DND-41 (cell line): Measurements from ENCODE around the gene TMC2.
"Not testable (repeated sequence)": the region's sequence is repeated elsewhere in the genome, so short reads cannot be mapped to it uniquely, and the experiment has no call there.

Experiments used
- ATAC-seq: fragments of 200-7000 bp; cut with Tn5 transposase; 3 replicates; pipeline ENCODE4 v1.9.1; 2021; ENCODE audit warnings: low read depth; ENCODE audit not compliant: insufficient read depth
- DNase-seq: peaks from one replicate; pipeline ENCODE4 v3.0.0-alpha.2; 2020
- H2AFZ ChIP-seq: 2 replicates; pipeline ENCODE4 v1.6.0; 2012; ENCODE audit warnings: low read depth, low read length
- H3K27ac ChIP-seq: 2 replicates; pipeline ENCODE4 v1.5.1; 2012; ENCODE audit warnings: low read length, inconsistent platforms
- H3K27me3 ChIP-seq: fragments of 200-600 bp; sonication (generic); 2 replicates; pipeline ENCODE4 v1.6.0; 2012; ENCODE audit warnings: low read length, mild to moderate bottlenecking, inconsistent platforms; ENCODE audit not compliant: insufficient read depth, poor library complexity
- H3K36me3 ChIP-seq: 2 replicates; pipeline ENCODE4 v1.5.1; 2012; ENCODE audit warnings: low read length, inconsistent platforms; ENCODE audit not compliant: insufficient read depth
- H3K4me1 ChIP-seq: 2 replicates; pipeline ENCODE4 v1.5.1; 2012; ENCODE audit warnings: mild to moderate bottlenecking, low read length; ENCODE audit not compliant: insufficient read depth
- H3K4me2 ChIP-seq: 2 replicates; pipeline ENCODE4 v1.6.0; 2012; ENCODE audit warnings: mild to moderate bottlenecking, moderate library complexity, low read length, inconsistent platforms; ENCODE audit not compliant: insufficient read depth
- H3K4me3 ChIP-seq, 2 experiments: fragments of 200-600 bp in 1 of 2; shearing (Covaris generic) in 1 of 2; 2 replicates each; pipeline ENCODE4 v1.5.1; 2012 to 2016; ENCODE audit warnings: inconsistent platforms in 2 of 2, low read length in 2 of 2, mild to moderate bottlenecking in 2 of 2, low read depth in 1 of 2, moderate library complexity in 1 of 2
- H3K79me2 ChIP-seq: 2 replicates; pipeline ENCODE4 v1.6.0; 2012; ENCODE audit warnings: low read length, inconsistent platforms; ENCODE audit not compliant: insufficient read depth
- H3K9ac ChIP-seq: 2 replicates; pipeline ENCODE4 v1.6.0; 2012; ENCODE audit warnings: low read depth, mild to moderate bottlenecking, inconsistent platforms, low read length, moderate library complexity
- H3K9me3 ChIP-seq: 2 replicates; pipeline ENCODE4 v1.5.1; 2012; ENCODE audit warnings: low read length, moderate library complexity, mild to moderate bottlenecking, inconsistent platforms; ENCODE audit not compliant: insufficient read depth, severe bottlenecking
- H4K20me1 ChIP-seq: 2 replicates; pipeline ENCODE4 v1.6.0; 2012; ENCODE audit warnings: low read length; ENCODE audit not compliant: insufficient read depth
- CTCF ChIP-seq: IDR thresholded peaks from 2 replicates; pipeline ENCODE4 v1.5.1; 2012; ENCODE audit warnings: borderline replicate concordance, low read length, moderate library complexity, mild to moderate bottlenecking; ENCODE audit not compliant: poor library complexity, severe bottlenecking; ENCODE audit errors: extremely low read depth
- EZH2 ChIP-seq: IDR thresholded peaks from 3 replicates; pipeline ENCODE4 v1.6.1; 2012; ENCODE audit warnings: borderline replicate concordance, low read depth, mild to moderate bottlenecking, moderate library complexity, low read length, inconsistent platforms; ENCODE audit not compliant: severe bottlenecking

TMC2 gene

DNA sequence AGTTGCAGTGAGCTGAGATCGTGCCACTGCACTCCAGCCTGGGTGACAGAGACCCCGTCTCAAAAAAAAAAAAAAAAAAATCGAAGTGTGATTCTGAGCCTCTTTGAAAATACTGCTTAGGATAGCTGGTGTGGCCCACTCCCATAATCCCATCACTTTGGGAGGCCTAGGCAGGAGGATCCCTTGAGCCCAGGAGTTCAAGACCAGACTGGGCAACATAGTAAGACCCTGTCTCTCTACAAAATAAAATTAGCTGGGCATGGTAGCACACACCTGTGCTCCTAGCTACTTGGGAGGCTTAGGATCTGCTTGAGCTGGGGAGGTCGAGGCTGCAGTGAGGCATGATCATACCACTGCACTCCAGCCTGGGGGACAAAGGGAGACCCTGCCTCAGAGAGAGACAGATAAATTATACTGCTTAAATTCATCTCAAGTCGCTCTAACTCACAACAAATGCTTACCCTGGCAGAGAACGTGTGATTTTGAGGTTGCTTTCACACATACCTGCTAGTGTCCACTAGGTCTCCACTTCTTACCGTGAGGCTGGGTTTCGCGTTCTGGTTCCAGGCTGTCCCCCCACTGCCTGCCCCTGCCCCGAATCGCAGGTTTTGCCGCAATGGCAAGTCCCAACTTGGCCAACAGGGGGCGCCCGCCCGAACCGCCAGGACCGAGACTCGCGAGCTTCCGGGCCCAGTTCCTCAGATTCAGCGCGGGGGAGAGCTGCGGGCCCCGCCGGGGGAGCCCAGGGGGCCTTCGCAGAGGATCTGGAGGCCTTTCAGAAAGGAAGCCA, 12.3 kb upstream of the TMC2 start:
- Histone ChIP-seq H4K20me1 (no peaks in the 10 kb centered on the region; the same call in 1 of the 2 replicates), H3K9me3 (no peaks in the 10 kb centered on the region), H3K27ac (peak overlapping the region; percentile 73), H3K27me3 (peaks cover 16% of the 10 kb centered on the region), H3K79me2 (no peaks in the 10 kb centered on the region), H3K4me2 (peak overlapping the region; percentile 96), H3K4me1 (peaks cover 18% of the 10 kb centered on the region), H3K9ac (peak overlapping the region; percentile 78), H3K36me3 (no peaks in the 10 kb centered on the region), H2AFZ (peak overlapping the region; percentile 91), H3K4me3 (peak overlapping the region; percentile 60 to 76)
- ATAC-seq (peak; percentile 78), DNase-seq (peak; percentile 92)
- no peak for TF ChIP-seq EZH2
- peak; percentile 99 for TF ChIP-seq CTCF

DNA sequence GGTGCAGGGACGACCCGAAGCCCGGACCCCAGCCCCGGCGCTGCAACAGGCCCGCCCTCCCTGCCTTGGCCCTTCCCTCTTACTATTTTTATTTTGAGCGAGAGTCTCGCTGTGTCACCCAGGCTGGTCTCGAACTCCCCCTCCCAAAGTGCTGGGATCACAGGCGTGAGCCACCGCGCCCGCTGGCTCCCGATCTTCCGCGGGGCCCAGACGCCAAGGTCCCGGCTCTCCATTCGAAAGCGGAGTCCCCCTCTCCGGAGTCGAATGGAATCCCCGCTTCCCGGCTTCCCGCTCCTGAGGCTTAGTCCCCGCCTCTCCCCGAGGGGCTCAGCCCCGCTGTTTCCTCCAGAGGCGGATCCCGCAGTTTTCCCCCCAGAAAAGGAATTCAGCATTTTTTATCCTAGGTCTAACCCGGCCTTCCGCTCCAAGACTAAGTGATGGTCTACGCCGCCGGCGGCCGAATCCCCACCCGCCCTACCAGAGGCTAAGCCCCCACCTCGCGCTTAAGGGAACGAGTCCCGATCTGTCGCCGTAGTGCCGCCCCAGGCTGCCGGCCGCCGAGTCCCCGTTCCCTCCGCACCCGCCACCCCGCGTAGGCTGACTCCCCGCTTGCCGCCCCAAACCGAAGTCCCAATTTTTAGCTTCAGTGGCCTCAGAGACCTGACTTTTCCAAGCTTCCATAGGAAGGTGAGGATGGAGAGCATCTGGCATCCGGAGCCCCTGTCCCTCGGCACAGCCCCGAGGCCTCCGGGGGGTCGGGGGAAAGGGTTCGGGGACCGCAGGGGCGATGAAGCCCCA, 11.5 kb upstream of the TMC2 start:
- Histone ChIP-seq H3K27me3 (peaks cover 19% of the 10 kb centered on the region), H4K20me1 (no peaks in the 10 kb centered on the region; the same call in 1 of the 2 replicates), H3K4me3 (peak overlapping the region; percentile 60 to 76), H3K9me3 (no peaks in the 10 kb centered on the region), H3K9ac (peak overlapping the region; percentile 78), H3K4me1 (peaks cover 18% of the 10 kb centered on the region), H3K36me3 (no peaks in the 10 kb centered on the region), H3K79me2 (no peaks in the 10 kb centered on the region), H2AFZ (peak overlapping the region; percentile 91), H3K4me2 (peak overlapping the region; percentile 96), H3K27ac (peak overlapping the region; percentile 73)
- DNase-seq (peak; percentile 56), ATAC-seq (peak; percentile 64)
- TF ChIP-seq EZH2 (peak; percentile 52), CTCF (no peak)

- not testable (repeated sequence) for H3K79me2 ChIP-seq, H3K27ac ChIP-seq, H4K20me1 ChIP-seq, H3K9ac ChIP-seq, H2AFZ ChIP-seq, H3K36me3 ChIP-seq, H3K4me3 ChIP-seq, DNase-seq, H3K9me3 ChIP-seq, ATAC-seq, H3K4me2 ChIP-seq
- Histone ChIP-seq H3K4me1 (peaks cover 24% of the 10 kb centered on the region), H3K27me3 (peaks cover 19% of the 10 kb centered on the region)
Measured at GRCh38 chr20:2526218-2526583, 10.2 kb upstream of the TMC2 start.

DNA sequence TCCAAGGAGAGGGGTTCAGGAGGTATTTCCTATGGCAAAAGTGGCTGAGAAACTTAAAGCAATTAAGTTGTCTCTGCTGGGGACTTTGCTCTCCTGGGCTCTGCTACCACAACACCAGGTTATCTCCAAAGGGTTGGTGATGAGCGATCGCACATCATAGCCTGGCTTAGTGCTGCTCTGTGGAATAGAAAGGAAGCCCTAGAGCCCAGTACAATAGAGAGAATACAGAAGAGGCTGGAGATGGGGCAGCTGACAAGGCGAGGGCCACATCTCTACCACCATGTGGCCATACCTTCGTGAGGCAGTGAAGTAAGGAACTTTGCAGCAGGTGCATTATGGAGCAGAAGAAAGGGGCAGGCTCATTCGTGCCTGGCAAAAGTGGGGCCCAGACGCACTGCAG, 8.6 kb upstream of the TMC2 start:
- Histone ChIP-seq H3K9me3 (no peaks in the 10 kb centered on the region), H3K27me3 (peaks cover 31% of the 10 kb centered on the region), H3K36me3 (no peaks in the 10 kb centered on the region), H4K20me1 (no peaks in the 10 kb centered on the region; the same call in 1 of the 2 replicates), H3K27ac (no peak overlapping the region), H3K79me2 (no peaks in the 10 kb centered on the region), H2AFZ (no peak overlapping the region), H3K4me2 (no peak overlapping the region), H3K9ac (no peak overlapping the region), H3K4me1 (peaks cover 24% of the 10 kb centered on the region), H3K4me3 (no peak overlapping the region)
- TF ChIP-seq EZH2: no peak
- DNase-seq (no peak), ATAC-seq (no peak)
